ENCODE measurements around the gene CHP1.

GRCh38 chr15:41238100-41238499 lies 7.0 kb downstream of the CHP1 start:
- TF ChIP-seq CTCF (IDR thresholded peaks at IDR 0.05) = no peak
- TF ChIP-seq POLR2A (IDR thresholded peaks at IDR 0.05) = no peak
